Subcutaneous abdominal adipose tissue (tissue), 5 donors: ENCODE data around the gene PET100.

Experiments
- H3K27ac ChIP-seq: one replicate; pipeline ENCODE4 v1.7.0; 2013; ENCODE audit warnings: low read depth, mild to moderate bottlenecking, inconsistent platforms, low read length, moderate library complexity
- H3K27me3 ChIP-seq, 5 donors: one replicate each; pipeline ENCODE4 v1.7.0; 2013; ENCODE audit warnings: low read length in 5 of 5, inconsistent platforms in 1 of 5; ENCODE audit not compliant: control insufficient read depth in 5 of 5, insufficient read depth in 4 of 5
- H3K36me3 ChIP-seq, 5 donors: one replicate each; pipeline ENCODE4 v1.7.0; 2013; ENCODE audit warnings: low read length in 5 of 5; ENCODE audit not compliant: control insufficient read depth in 5 of 5, insufficient read depth in 5 of 5
- H3K4me1 ChIP-seq, 5 donors: one replicate each; pipeline ENCODE4 v1.7.0; 2013; ENCODE audit warnings: low read length in 5 of 5, mild to moderate bottlenecking in 3 of 5, moderate library complexity in 1 of 5; ENCODE audit not compliant: control insufficient read depth in 5 of 5, insufficient read depth in 5 of 5
- H3K4me3 ChIP-seq, 5 donors: one replicate each; pipeline ENCODE4 v1.7.0; 2013; ENCODE audit warnings: low read length in 5 of 5, low read depth in 1 of 5
- H3K9ac ChIP-seq, 5 donors: one replicate each; pipeline ENCODE4 v1.7.0; 2013; ENCODE audit warnings: low read length in 5 of 5, mild to moderate bottlenecking in 4 of 5, moderate library complexity in 3 of 5
- H3K9me3 ChIP-seq, 5 donors: one replicate each; pipeline ENCODE4 v1.7.0; 2013; ENCODE audit warnings: low read length in 5 of 5; ENCODE audit not compliant: control insufficient read depth in 5 of 5
- donor health status: healthy.
- donor health status: healthy.
- donor health status: healthy.
- donor health status: healthy.
- donor health status: healthy.

PET100 gene

GRCh38 chr19:7632340-7633203 lies 3.0 kb downstream of the PET100 start:
- H3K9me3 ChIP-seq, result no peaks in the 10 kb centered on the region
- no peak overlapping the region for H3K27ac ChIP-seq
- peaks cover 0 to 17% (median 8%) of the 10 kb centered on the region in 5 donors for H3K36me3 ChIP-seq
- no peak overlapping the region for H3K4me3 ChIP-seq
- H3K27me3 ChIP-seq, result peaks cover 6 to 18% (median 15%) of the 10 kb centered on the region in 5 donors
- H3K9ac ChIP-seq, result no peak overlapping the region
- H3K4me1 ChIP-seq, result peaks cover 5 to 32% (median 29%) of the 10 kb centered on the region in 5 donors

- Histone ChIP-seq H3K27ac (no peak within 1 kb of the TSS), H3K4me1 (peaks cover 5 to 22% (median 18%) of the 10 kb centered on the region in 5 donors), H3K4me3 (no peak within 1 kb of the TSS), H3K9me3 (no peaks in the 10 kb centered on the region), H3K36me3 (peaks cover 0 to 13% (median 8%) of the 10 kb centered on the region in 5 donors), H3K9ac (no peak within 1 kb of the TSS), H3K27me3 (peaks cover 7 to 26% (median 19%) of the 10 kb centered on the region in 5 donors)
These were observed 4.1 kb downstream of the PET100 start, which contains the start of gene PCP2 for GRCh38 chr19:7633698-7634097. TSS of gene PCP2 (minus strand) at chr19:7633719. CDS start at chr19:7633457, 262 bp downstream.

- Histone ChIP-seq H3K27ac (no peak overlapping the region), H3K9ac (no peak overlapping the region)
These were observed 6.1 kb downstream of the PET100 start for GRCh38 chr19:7635670-7636069.

GRCh38 chr19:7636317-7636690 lies 6.7 kb downstream of the PET100 start:
- no peak overlapping the region for H3K27ac ChIP-seq
- peaks cover 0 to 8% (median 0%) of the 10 kb centered on the region in 5 donors for H3K4me1 ChIP-seq
- peak overlapping the region in 2 of 5 donors; percentile 49 to 60 for H3K4me3 ChIP-seq
- H3K9ac ChIP-seq, result no peak overlapping the region
- peaks cover 7 to 31% (median 21%) of the 10 kb centered on the region in 5 donors for H3K27me3 ChIP-seq
- H3K9me3 ChIP-seq, result no peaks in the 10 kb centered on the region
- peaks cover 0 to 19% (median 8%) of the 10 kb centered on the region in 5 donors for H3K36me3 ChIP-seq

More at GRCh38 chr19:7635670-7636069, 6.1 kb downstream of the PET100 start:
- H3K9me3 ChIP-seq, result no peaks in the 10 kb centered on the region
- peaks cover 7 to 31% (median 21%) of the 10 kb centered on the region in 5 donors for H3K27me3 ChIP-seq
- peaks cover 0 to 9% (median 4%) of the 10 kb centered on the region in 5 donors for H3K4me1 ChIP-seq
- H3K4me3 ChIP-seq, result no peak overlapping the region
- H3K36me3 ChIP-seq, result peaks cover 0 to 19% (median 8%) of the 10 kb centered on the region in 5 donors

- peaks cover 0 to 16% (median 7%) of the 10 kb centered on the region in 5 donors for H3K36me3 ChIP-seq
- H3K9me3 ChIP-seq, result no peaks in the 10 kb centered on the region
- peak within 1 kb of the TSS in 2 of 5 donors; percentile 43 to 60 for H3K9ac ChIP-seq
- peaks cover 0 to 8% (median 0%) of the 10 kb centered on the region in 5 donors for H3K4me1 ChIP-seq
- H3K27me3 ChIP-seq, result peaks cover 7 to 31% (median 21%) of the 10 kb centered on the region in 5 donors
- H3K4me3 ChIP-seq, result peak within 1 kb of the TSS in 3 of 5 donors; percentile 42 to 60 (median 53)
- no peak within 1 kb of the TSS for H3K27ac ChIP-seq
These were observed 7.2 kb downstream of the PET100 start, which contains the start of gene STXBP2 for GRCh38 chr19:7636691-7637373. TSS of gene STXBP2 (plus strand) at chr19:7637110. CDS start at chr19:7637150, 40 bp downstream.

- H3K9me3 ChIP-seq, result no peaks in the 10 kb centered on the region
- peak overlapping the region in 2 of 5 donors; percentile 43 to 60 for H3K9ac ChIP-seq
- H3K4me3 ChIP-seq, result peak overlapping the region in 3 of 5 donors; percentile 42 to 60 (median 53)
- peaks cover 0 to 8% (median 0%) of the 10 kb centered on the region in 5 donors for H3K4me1 ChIP-seq
- peaks cover 0 to 14% (median 0%) of the 10 kb centered on the region in 5 donors for H3K36me3 ChIP-seq
- no peak overlapping the region for H3K27ac ChIP-seq
- H3K27me3 ChIP-seq, result peaks cover 7 to 31% (median 21%) of the 10 kb centered on the region in 5 donors
These were observed 8.0 kb downstream of the PET100 start for GRCh38 chr19:7637374-7638256.

DNA sequence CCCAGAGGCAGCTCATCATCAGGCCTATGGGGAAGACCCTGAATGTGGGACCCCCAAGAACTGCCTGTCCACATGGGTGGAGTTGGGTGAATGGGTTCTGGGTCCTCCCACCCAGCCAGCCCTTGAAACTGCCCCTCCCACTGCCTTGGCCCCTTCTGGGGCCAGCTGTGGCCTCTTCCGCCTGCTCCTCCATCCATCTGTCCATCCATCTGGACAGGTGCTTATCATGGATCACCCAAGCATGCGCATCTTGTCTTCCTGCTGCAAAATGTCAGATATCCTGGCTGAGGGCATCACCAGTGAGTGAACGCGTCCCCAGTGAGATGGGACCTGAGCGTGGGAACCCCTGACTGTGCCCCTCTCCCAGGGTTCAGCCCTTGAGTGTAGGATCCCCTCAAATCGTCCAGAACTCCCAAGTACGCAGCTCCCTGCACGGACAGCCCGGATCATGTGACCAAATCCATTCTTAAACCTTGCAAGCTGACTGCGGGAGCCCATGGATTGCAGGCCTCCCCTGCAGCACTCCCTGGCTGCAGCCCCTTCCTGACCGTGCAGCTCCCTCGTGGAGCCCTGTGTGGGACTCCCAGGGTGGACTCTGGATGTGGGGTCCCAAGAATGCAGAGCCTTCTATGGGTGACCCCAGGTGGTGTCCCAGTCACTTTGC lies 9.3 kb downstream of the PET100 start:
- H3K9ac ChIP-seq, result no peak overlapping the region

DNA sequence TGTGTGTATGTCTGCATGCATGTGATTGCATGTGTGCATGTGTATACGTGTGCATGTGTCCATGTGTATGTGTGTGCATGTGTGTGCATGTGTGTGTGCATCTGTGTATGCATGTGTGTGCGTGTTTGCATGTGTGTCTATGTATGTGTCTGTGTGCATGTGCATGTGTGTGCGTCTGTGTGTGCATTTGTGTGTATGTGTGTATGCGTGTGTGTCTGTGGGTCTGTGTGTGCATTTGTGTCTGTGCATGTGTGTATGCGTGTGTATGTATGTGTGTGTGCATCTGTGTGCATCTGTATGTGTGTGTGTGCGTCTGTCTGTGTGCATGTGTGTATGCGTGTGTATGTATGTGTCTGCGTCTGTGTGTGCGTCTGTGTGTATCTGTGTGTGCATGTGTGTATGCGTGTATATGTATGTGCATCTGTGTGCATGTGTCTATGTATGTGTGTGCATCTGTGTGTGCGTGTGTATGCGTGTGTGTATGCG lies 10.3 kb downstream of the PET100 start:
- Histone ChIP-seq H3K9me3 (no peaks in the 10 kb centered on the region), H3K9ac (no peak overlapping the region), H3K27ac (no peak overlapping the region), H3K4me1 (peaks cover 0 to 8% (median 0%) of the 10 kb centered on the region in 5 donors), H3K27me3 (peaks cover 7 to 31% (median 20%) of the 10 kb centered on the region in 5 donors), H3K36me3 (peaks cover 0 to 12% (median 0%) of the 10 kb centered on the region in 5 donors), H3K4me3 (no peak overlapping the region)

More for the DNA sequence above, 9.3 kb downstream of the PET100 start:
- no peaks in the 10 kb centered on the region for H3K9me3 ChIP-seq
- peaks cover 0 to 12% (median 0%) of the 10 kb centered on the region in 5 donors for H3K36me3 ChIP-seq
- no peak overlapping the region for H3K4me3 ChIP-seq
- no peak overlapping the region for H3K27ac ChIP-seq
- H3K27me3 ChIP-seq, result peaks cover 7 to 31% (median 21%) of the 10 kb centered on the region in 5 donors
- peaks cover 0 to 8% (median 0%) of the 10 kb centered on the region in 5 donors for H3K4me1 ChIP-seq
